ENCODE measurements around the gene RARS1.

GRCh38 chr5:168502563-168503237, 16.4 kb downstream of the RARS1 start:
- TF ChIP-seq CTCF (conservative IDR thresholded peaks at IDR 0.05; ENCODE audit: low read length) (no peak), EZH2phosphoT487 (IDR thresholded peaks at IDR 0.05; ENCODE audit: borderline replicate concordance) (no peak)

Measured in Loucy (cell line).